HepG2 (cell line): ENCODE results near the gene PIGO. TPM values are rescaled to one million over a fixed set of nuclear protein-coding genes. Genes with fewer than 3 reads are reported as not detected.

Experiments used
- GLI4 ChIP-seq: sonication (generic); formaldehyde crosslinking; IDR thresholded peaks from 2 replicates; pipeline ENCODE4 v1.5.1; 2020; ENCODE audit warnings: missing genetic modification reagents, mild to moderate bottlenecking, moderate library complexity, borderline replicate concordance
- IRF2 ChIP-seq: IDR thresholded peaks from 2 replicates; pipeline ENCODE4 v1.6.1; 2018; ENCODE audit warnings: missing genetic modification reagents, missing compliant biosample characterization
- NFIB ChIP-seq: sonication (generic); formaldehyde crosslinking; IDR thresholded peaks from 2 replicates; pipeline ENCODE4 v1.9.0; 2021; ENCODE audit warnings: missing genetic modification reagents, mild to moderate bottlenecking, borderline replicate concordance
- RBM39 ChIP-seq: fragments of 200-400 bp; formaldehyde crosslinking; IDR thresholded peaks from one replicate; pipeline ENCODE4 v1.6.1; 2018; ENCODE audit warnings: antibody characterized with exemption, mild to moderate bottlenecking, low read depth, low read length; ENCODE audit not compliant: poor library complexity, severe bottlenecking
- REXO4 ChIP-seq: sonication (generic); formaldehyde crosslinking; IDR thresholded peaks from 2 replicates; pipeline ENCODE4 v1.8.0; 2022; ENCODE audit warnings: missing genetic modification reagents, mild to moderate bottlenecking, borderline replicate concordance
- ZBTB20 ChIP-seq: sonication (generic); formaldehyde crosslinking; IDR thresholded peaks from 2 replicates; pipeline ENCODE4 v1.8.1; 2023; ENCODE audit warnings: missing genetic modification reagents, low read depth, mild to moderate bottlenecking, borderline replicate concordance
- ZC3H4 ChIP-seq: sonication (generic); formaldehyde crosslinking; IDR thresholded peaks from 2 replicates; pipeline ENCODE4 v1.4.0; 2020; ENCODE audit warnings: missing genetic modification reagents, borderline replicate concordance
- ZHX1 ChIP-seq: sonication (generic); formaldehyde crosslinking; IDR thresholded peaks from 2 replicates; pipeline ENCODE4 v1.8.1; 2022; ENCODE audit warnings: low read depth, mild to moderate bottlenecking, missing genetic modification reagents
- ZNF350 ChIP-seq: sonication (generic); formaldehyde crosslinking; IDR thresholded peaks from 2 replicates; pipeline ENCODE4 v1.4.0; 2020; ENCODE audit warnings: mild to moderate bottlenecking, low read depth, missing genetic modification reagents, borderline replicate concordance
- ZNF652 ChIP-seq: IDR thresholded peaks from 2 replicates; pipeline ENCODE4 v1.6.1; 2016; ENCODE audit warnings: low read depth, borderline replicate concordance
- ZNF674 ChIP-seq: sonication (generic); formaldehyde crosslinking; IDR thresholded peaks from 2 replicates; pipeline ENCODE4 v1.5.0; 2020; ENCODE audit warnings: low read depth, mild to moderate bottlenecking, missing genetic modification reagents
- ZNF766 ChIP-seq: sonication (generic); formaldehyde crosslinking; IDR thresholded peaks from 2 replicates; pipeline ENCODE4 v1.5.0; 2020; ENCODE audit warnings: missing genetic modification reagents, borderline replicate concordance
- ZNF775 ChIP-seq: sonication (generic); formaldehyde crosslinking; IDR thresholded peaks from 2 replicates; pipeline ENCODE4 v1.4.0; 2020; ENCODE audit warnings: missing genetic modification reagents, mild to moderate bottlenecking, moderate library complexity, borderline replicate concordance
- ZSCAN22 ChIP-seq: sonication (generic); formaldehyde crosslinking; IDR thresholded peaks from 2 replicates; pipeline ENCODE4 v1.4.0; 2020; ENCODE audit warnings: mild to moderate bottlenecking, missing genetic modification reagents
- polyA plus RNA-seq, 8 experiments: library from polyadenylated mRNA; depleted of rRNA in 3 of 8; stranded (reverse) in 7 of 8; unstranded in 1 of 8; fragments of >200 nt; fragmentation: Illumina TruSeq in 4 of 8; extraction: Trizol in 4 of 8; gene quantifications; 2 replicates each; pipeline versions ENCODE4 v1.2.1 to v1.2.3, GENCODE V29; 2011 to 2016; ENCODE audit warnings: low read depth in 4 of 8, missing spikeins in 1 of 8, mixed read lengths in 1 of 8; ENCODE audit not compliant: insufficient read depth in 1 of 8
- total RNA-seq, 5 experiments: library from RNA; depleted of rRNA; stranded (reverse); fragments of >200 nt; fragmentation: Illumina TruSeq; extraction: Trizol; gene quantifications; 2 replicates each; pipeline ENCODE4 v1.2.3, GENCODE V29; 2016; ENCODE audit warnings: low read depth in 1 of 5
- TF ChIP-seq, protein P1 (sequence below): sonication (generic); formaldehyde crosslinking; IDR thresholded peaks from one replicate; pipeline ENCODE4 v1.5.1; 2020; ENCODE audit warnings: mild to moderate bottlenecking, missing genetic modification reagents; ENCODE audit errors: not compliant biosample characterization
- TF ChIP-seq, protein P2 (sequence below): sonication (generic); formaldehyde crosslinking; IDR thresholded peaks from 2 replicates; pipeline ENCODE4 v1.8.1; 2022; ENCODE audit warnings: mild to moderate bottlenecking, missing genetic modification reagents

Gene PIGO
- total and polyA plus RNA-seq, 2 of the 13 experiments (the other 11 are each of a cell fraction or from before 2014, with no cell fraction given), result 20.5 to 26.2 TPM

DNA sequence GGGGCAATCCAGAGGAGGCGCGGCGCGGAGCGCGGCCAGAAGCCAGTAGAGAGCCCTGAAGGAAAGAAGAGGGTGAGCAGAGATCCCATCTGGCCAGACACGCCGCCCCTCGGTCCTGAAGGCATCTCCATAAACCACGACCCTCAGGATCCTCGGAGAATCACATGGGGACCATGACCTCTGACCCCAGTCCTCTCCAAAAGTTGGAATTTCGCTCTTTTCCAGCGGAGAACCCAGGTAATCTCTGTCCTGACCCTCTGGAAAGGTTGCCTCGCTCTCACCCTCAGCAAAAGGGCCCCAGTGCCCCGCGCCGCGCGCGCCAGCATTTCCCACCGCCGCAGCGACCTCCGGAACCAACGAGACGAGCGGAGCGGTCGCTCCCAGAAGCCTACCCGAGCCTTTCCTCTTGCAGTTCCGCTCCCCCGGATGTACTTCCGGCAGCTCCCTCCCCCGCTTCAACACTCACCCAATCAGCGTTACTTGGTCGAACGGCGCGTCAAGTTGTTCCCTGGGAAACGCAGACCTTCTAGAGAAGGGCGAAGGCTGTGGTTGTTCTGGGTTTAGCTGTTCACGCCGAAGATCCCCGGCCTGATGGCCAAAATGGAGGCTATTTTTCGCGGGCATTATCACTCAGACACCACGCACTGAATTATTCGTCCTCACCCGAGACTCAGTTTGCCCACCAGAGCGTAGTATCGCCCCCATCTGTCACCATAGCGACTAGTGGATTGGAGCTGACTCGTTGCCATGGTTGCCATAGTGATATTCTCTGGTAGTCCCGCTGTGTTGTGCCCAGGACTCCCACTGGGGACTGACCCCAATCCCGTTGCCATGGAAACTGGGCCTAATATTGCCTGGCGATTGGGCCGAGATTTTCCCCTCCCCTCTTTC lies 6.6 kb upstream of the PIGO start, which contains the start of gene STOML2 (continued):
- TF ChIP-seq, protein P1, sequence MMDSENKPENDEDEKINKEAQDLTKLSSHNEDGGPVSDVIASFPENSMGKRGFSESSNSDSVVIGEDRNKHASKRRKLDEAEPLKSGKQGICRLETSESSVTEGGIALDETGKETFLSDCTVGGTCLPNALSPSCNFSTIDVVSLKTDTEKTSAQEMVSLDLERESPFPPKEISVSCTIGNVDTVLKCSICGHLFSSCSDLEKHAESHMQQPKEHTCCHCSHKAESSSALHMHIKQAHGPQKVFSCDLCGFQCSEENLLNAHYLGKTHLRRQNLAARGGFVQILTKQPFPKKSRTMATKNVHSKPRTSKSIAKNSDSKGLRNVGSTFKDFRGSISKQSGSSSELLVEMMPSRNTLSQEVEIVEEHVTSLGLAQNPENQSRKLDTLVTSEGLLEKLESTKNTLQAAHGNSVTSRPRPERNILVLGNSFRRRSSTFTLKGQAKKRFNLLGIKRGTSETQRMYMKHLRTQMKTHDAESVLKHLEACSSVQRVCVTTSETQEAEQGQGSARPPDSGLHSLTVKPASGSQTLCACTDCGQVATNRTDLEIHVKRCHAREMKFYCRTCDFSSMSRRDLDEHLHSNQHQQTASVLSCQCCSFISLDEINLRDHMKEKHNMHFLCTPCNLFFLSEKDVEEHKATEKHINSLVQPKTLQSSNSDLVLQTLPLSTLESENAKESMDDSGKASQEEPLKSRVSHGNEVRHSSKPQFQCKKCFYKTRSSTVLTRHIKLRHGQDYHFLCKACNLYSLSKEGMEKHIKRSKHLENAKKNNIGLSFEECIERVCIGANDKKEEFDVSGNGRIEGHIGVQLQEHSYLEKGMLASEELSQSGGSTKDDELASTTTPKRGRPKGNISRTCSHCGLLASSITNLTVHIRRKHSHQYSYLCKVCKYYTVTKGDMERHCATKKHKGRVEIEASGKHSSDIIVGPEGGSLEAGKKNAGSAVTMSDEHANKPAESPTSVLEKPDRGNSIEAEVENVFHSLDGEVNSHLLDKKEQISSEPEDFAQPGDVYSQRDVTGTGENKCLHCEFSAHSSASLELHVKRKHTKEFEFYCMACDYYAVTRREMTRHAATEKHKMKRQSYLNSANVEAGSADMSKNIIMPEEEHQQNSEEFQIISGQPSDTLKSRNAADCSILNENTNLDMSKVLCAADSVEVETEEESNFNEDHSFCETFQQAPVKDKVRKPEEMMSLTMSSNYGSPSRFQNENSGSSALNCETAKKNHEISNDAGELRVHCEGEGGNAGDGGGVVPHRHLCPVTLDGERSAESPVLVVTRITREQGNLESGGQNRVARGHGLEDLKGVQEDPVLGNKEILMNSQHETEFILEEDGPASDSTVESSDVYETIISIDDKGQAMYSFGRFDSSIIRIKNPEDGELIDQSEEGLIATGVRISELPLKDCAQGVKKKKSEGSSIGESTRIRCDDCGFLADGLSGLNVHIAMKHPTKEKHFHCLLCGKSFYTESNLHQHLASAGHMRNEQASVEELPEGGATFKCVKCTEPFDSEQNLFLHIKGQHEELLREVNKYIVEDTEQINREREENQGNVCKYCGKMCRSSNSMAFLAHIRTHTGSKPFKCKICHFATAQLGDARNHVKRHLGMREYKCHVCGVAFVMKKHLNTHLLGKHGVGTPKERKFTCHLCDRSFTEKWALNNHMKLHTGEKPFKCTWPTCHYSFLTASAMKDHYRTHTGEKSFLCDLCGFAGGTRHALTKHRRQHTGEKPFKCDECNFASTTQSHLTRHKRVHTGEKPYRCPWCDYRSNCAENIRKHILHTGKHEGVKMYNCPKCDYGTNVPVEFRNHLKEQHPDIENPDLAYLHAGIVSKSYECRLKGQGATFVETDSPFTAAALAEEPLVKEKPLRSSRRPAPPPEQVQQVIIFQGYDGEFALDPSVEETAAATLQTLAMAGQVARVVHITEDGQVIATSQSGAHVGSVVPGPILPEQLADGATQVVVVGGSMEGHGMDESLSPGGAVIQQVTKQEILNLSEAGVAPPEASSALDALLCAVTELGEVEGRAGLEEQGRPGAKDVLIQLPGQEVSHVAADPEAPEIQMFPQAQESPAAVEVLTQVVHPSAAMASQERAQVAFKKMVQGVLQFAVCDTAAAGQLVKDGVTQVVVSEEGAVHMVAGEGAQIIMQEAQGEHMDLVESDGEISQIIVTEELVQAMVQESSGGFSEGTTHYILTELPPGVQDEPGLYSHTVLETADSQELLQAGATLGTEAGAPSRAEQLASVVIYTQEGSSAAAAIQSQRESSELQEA, result no peak
- TF ChIP-seq ZNF766 (CRISPR knock-in tag), result peak; percentile 96
- TF ChIP-seq REXO4, result no peak
- no peak for TF ChIP-seq ZBTB20 (CRISPR knock-in tag)
- peak; percentile 91 for TF ChIP-seq ZNF350 (CRISPR knock-in tag)
- TF ChIP-seq ZNF652 (CRISPR knock-in tag), result peak; percentile 46; the same call in 1 of the 2 replicates
- TF ChIP-seq, protein P2, sequence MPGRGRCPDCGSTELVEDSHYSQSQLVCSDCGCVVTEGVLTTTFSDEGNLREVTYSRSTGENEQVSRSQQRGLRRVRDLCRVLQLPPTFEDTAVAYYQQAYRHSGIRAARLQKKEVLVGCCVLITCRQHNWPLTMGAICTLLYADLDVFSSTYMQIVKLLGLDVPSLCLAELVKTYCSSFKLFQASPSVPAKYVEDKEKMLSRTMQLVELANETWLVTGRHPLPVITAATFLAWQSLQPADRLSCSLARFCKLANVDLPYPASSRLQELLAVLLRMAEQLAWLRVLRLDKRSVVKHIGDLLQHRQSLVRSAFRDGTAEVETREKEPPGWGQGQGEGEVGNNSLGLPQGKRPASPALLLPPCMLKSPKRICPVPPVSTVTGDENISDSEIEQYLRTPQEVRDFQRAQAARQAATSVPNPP (CRISPR knock-in tag), result 0 out of 2 replicates have a peak, but pooled peaks have one; percentile 43
- no peak for TF ChIP-seq ZNF674 (CRISPR knock-in tag)
- peak; percentile 96 for TF ChIP-seq IRF2 (CRISPR knock-in tag)
- no peak for TF ChIP-seq ZSCAN22
- TF ChIP-seq ZC3H4, result no peak
- TF ChIP-seq NFIB (CRISPR knock-in tag), result no peak
- no peak for TF ChIP-seq ZHX1 (CRISPR knock-in tag)
- TF ChIP-seq GLI4 (CRISPR knock-in tag), result no peak
- TF ChIP-seq RBM39, result peak; percentile 88
- no peak for TF ChIP-seq ZNF775 (CRISPR knock-in tag)
